Body of pancreas (tissue), 4 donors: Measurements from ENCODE around the gene MREG. TPM values are rescaled to one million over a fixed set of nuclear protein-coding genes. Genes with fewer than 3 reads are reported as not detected.
A peak's percentile ranks its signal among the peaks of the same experiment; 100 is the strongest.

Experiments
- ATAC-seq: fragments of 150-250 bp; one replicate; pipeline ENCODE4 v1.9.1; 2016
- DNase-seq, 4 donors: peaks; one replicate each; pipeline ENCODE4 v3.0.0-alpha.2; 2019
- H3K27ac ChIP-seq, 4 donors: fragments of 200-600 bp; sonication (generic); 1 replicate in 3 of 4; 2 replicates in 1 of 4; pipeline versions ENCODE4 v1.5.1 to v1.6.1; 2016 to 2019; ENCODE audit warnings: mild to moderate bottlenecking in 1 of 4, mixed read lengths in 1 of 4, moderate library complexity in 1 of 4
- H3K27me3 ChIP-seq, 2 donors: fragments of 200-600 bp; sonication (generic); one replicate each; pipeline ENCODE4 v1.6.0; 2016; ENCODE audit warnings: mild to moderate bottlenecking in 1 of 2
- H3K36me3 ChIP-seq, 2 donors: fragments of 200-600 bp; sonication (generic); replicated peaks in 1 of 2; 2 replicates each; pipeline ENCODE4 v1.5.1; 2016; ENCODE audit warnings: low read depth in 2 of 2; ENCODE audit not compliant: insufficient read depth in 1 of 2
- H3K4me1 ChIP-seq: fragments of 200-600 bp; sonication (generic); one replicate; pipeline ENCODE4 v1.6.0; 2016
- H3K4me3 ChIP-seq, 2 donors: fragments of 200-600 bp; sonication (generic); 1 replicate in 1 of 2; 2 replicates in 1 of 2; pipeline ENCODE4 v1.5.1; 2016 to 2019
- H3K9me3 ChIP-seq, 3 donors: fragments of 200-600 bp; sonication (generic); 1 replicate in 2 of 3; 2 replicates in 1 of 3; pipeline ENCODE4 v1.5.1; 2016
- CTCF ChIP-seq, 7 experiments: fragments of 450-650 bp in 4 of 7; fragments of 200-600 bp in 3 of 7; sonication (generic) in 3 of 7; IDR thresholded peaks; one replicate each; pipeline ENCODE4 v1.5.1; 2016 to 2019; ENCODE audit warnings: antibody characterized with exemption in 7 of 7
- POLR2A ChIP-seq, 3 donors: fragments of 450-650 bp; IDR thresholded peaks; one replicate each; pipeline ENCODE4 v1.6.1; 2016; ENCODE audit warnings: antibody characterized with exemption in 3 of 3, mild to moderate bottlenecking in 2 of 3
- WGBS, 2 donors: methylation state at CpG; one replicate each; pipeline ENCODE4 v1.1.5; 2017; 5-methylcytosine and 5-hydroxymethylcytosine counted together
- intact Hi-C: fragments of 100-400 bp; cut with DNase I; formaldehyde crosslinking; loops from one replicate; pipeline ENCODE4 v1.15.1; 2023
- total RNA-seq, 2 donors: library from RNA; depleted of rRNA; stranded (reverse); fragments of >200 nt; gene quantifications; one replicate each; pipeline ENCODE4 v1.1.0, GENCODE V29; 2016

Gene MREG
- total RNA-seq, 2 donors from 2014 or later = 3.6 TPM

- H3K4me1 ChIP-seq = no peaks in the 10 kb centered on the region
- H3K36me3 ChIP-seq = no peaks in the 10 kb centered on the region
- no peaks in the 10 kb centered on the region for H3K27me3 ChIP-seq
- intact Hi-C loops = no loop called here
- H3K4me3 ChIP-seq = no peak overlapping the region
- no peaks in the 10 kb centered on the region for H3K9me3 ChIP-seq
- DNase-seq (no peak), ATAC-seq (no peak)
- TF ChIP-seq CTCF (IDR thresholded peaks at IDR 0.05) = no peak
- no peak for TF ChIP-seq POLR2A (IDR thresholded peaks at IDR 0.05)
- H3K27ac ChIP-seq = no peak overlapping the region
Measured at GRCh38 chr2:215906458-215906857, 106.9 kb downstream of the MREG start.

- WGBS, 2 donors = 53 to 58% methylated on average over 5 of the region's 5 CpGs
- Histone ChIP-seq H3K4me3 (no peak overlapping the region), H3K27me3 (no peaks in the 10 kb centered on the region), H3K36me3 (no peaks in the 10 kb centered on the region), H3K9me3 (no peaks in the 10 kb centered on the region), H3K4me1 (no peaks in the 10 kb centered on the region), H3K27ac (no peak overlapping the region)
- ATAC-seq (no peak), DNase-seq (no peak)
- TF ChIP-seq CTCF (IDR thresholded peaks at IDR 0.05) (no peak), POLR2A (IDR thresholded peaks at IDR 0.05) (no peak)
- intact Hi-C loops = no loop called here
Measured at GRCh38 chr2:215905691-215906090, 107.7 kb downstream of the MREG start.

GRCh38 chr2:215904101-215904500 lies 109.2 kb downstream of the MREG start:
- no peaks in the 10 kb centered on the region for H3K27me3 ChIP-seq
- no peaks in the 10 kb centered on the region for H3K36me3 ChIP-seq
- ATAC-seq (no peak), DNase-seq (peak in 1 of 4 donors; percentile 19)
- intact Hi-C loops = no loop called here
- TF ChIP-seq CTCF (IDR thresholded peaks at IDR 0.05) (no peak), POLR2A (IDR thresholded peaks at IDR 0.05) (no peak)
- H3K9me3 ChIP-seq = no peaks in the 10 kb centered on the region
- WGBS, 2 donors = 63 to 80% methylated on average over 5 of the region's 5 CpGs
- no peak overlapping the region for H3K4me3 ChIP-seq
- no peaks in the 10 kb centered on the region for H3K4me1 ChIP-seq
- no peak overlapping the region for H3K27ac ChIP-seq

- H3K4me3 ChIP-seq = no peak overlapping the region
- H3K27ac ChIP-seq = no peak overlapping the region
- 52 to 60% methylated on average over 1 of the region's 1 CpG for whole genome bisulfite sequencing, 2 donors
- TF ChIP-seq CTCF (IDR thresholded peaks at IDR 0.05) (no peak), POLR2A (IDR thresholded peaks at IDR 0.05) (no peak)
- H3K27me3 ChIP-seq = no peaks in the 10 kb centered on the region
- H3K9me3 ChIP-seq = no peaks in the 10 kb centered on the region
- ATAC-seq (no peak), DNase-seq (no peak)
- no peaks in the 10 kb centered on the region for H3K36me3 ChIP-seq
- intact Hi-C loops = no loop called here
- H3K4me1 ChIP-seq = no peaks in the 10 kb centered on the region
Measured at GRCh38 chr2:215903203-215903602, 110.1 kb downstream of the MREG start.

GRCh38 chr2:215901796-215902195 lies 111.6 kb downstream of the MREG start:
- DNase-seq (no peak), ATAC-seq (no peak)
- Histone ChIP-seq H3K36me3 (no peaks in the 10 kb centered on the region), H3K27ac (no peak overlapping the region), H3K27me3 (no peaks in the 10 kb centered on the region), H3K4me3 (no peak overlapping the region), H3K4me1 (no peaks in the 10 kb centered on the region), H3K9me3 (no peaks in the 10 kb centered on the region)
- 45 to 65% methylated on average over 3 of the region's 3 CpGs for WGBS, 2 donors
- no peak for TF ChIP-seq CTCF (IDR thresholded peaks at IDR 0.05)
- no peak for TF ChIP-seq POLR2A (IDR thresholded peaks at IDR 0.05)
- intact Hi-C loops = no loop called here
